ENCODE data around the gene SOX3.

SOX3 gene

DNA sequence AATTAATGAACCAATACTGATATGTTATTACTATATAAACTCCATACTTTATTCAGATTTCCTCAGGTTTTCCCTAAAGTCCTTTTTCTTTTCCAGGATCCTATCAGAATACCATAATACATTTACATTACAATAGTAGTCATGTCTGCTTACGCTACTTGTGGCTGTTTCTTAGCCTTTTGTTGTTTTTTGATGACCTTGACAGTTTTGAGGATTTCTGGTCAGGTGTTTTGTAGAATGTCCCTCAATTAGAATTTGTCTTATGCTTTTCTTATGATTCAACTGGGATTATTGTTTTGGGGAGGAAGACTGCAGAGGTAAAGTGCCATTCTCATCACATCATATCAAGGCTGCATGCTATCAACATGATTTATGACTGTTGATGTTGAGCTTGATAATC is 9.1 kb downstream of the SOX3 start:
- no peak for DNase-seq (ENCODE audit: low read depth in 2 of 2)

DNA sequence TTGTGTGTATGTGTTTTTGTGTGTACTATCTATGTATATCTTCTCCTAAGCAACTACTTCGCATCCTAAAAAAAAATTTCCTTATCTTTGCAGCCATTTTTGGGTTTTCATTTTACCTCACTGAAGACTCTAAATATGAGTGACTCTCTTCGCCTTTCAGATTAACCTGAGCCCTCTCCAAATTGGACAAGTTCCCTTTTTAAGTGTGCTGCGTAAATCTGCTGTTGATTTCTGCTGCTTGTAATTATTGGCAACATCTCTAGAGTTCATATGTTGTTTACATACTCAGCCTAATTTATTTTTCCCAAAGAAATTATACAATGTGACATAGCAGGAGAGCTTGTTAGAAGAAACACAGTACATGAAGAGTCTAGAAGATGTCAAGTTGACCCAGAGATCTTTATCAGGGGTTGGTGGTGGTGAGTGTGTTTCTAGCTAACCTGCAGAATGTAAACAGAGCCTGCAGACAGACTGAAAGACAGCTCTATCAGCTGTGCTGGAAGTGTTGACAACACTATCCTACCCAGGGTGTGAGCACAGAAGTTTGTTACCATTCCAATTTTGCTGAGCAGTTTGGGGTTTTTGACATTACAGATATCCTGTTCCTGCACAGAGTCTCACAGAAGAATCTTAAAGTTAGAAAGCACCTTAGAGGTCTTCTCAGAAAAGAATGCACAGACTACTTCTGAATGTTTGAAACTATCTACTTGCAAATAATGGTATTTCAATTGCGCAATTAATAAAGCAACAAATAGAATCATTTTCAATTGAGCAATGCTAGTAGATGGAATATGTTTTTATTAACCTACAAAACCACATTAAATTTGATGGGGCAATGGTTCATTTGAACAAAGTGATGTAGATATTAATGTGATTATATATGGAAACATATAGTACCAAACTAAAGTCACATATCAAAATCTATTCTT is 12.5 kb downstream of the SOX3 start:
- no peak for DNase-seq (ENCODE audit: low read depth in 2 of 2)

DNA sequence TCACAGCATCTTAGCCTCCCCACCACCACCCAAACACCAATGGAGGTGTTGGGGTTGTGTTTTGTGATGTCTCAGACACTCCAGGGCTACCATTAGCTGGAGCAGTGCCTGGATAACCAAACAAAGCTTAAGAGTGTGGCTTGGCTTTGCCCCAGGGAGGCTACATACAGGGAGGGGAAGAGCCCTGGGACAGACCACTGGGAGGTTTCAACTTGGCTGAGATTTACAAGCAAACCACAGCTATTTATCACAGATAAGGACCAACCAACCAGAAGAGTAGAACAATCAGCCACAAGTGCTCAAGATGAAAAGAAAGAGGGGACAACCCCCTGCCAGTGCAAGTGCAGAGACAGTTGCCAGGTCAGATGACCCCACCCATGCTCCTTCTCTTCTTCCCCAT is 24.1 kb downstream of the SOX3 start:
- no peak for DNase-seq (ENCODE audit: low read depth in 2 of 2)

DNA sequence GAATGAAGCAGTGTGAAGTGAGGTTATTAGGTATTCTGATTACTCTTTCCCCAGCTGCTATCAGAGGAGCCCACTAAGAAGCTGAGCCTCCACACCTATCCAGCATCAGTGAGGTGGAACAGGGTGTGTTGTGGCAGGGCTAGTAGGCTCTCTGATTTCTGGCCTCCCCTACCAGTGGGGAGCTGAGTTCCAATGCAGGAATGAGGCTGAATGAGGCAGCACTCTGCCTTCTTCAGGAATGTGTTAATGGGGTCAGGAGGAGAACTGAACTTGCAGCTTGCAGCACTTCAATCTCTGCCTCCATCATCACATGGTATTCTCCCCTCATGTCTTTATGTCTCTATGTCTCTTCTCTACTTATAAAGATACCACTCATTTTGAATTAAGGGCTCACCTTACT is 26.9 kb downstream of the SOX3 start:
- DNase-seq (ENCODE audit: low read depth in 2 of 2), result no peak

DNA sequence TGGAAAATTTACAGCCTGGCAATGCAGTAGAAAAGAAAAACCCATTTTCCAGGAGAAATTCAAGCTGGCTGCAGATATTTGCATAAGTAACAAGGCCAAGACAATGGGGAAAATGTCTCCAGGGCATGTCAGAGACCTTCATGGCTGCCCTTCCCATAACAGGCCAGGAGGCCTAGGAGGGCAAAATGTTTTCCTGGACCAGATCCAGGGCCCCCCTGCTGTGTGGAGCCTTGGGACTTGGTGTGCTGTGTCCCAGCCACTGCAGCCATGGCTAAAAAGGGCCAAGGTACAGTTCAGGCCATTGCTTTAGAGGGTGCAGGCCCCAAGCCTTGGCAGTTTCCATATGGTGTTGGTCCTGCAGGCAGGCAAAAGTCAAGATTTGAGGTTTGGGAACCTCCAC is 29.8 kb downstream of the SOX3 start:
- DNase-seq (ENCODE audit: low read depth in 2 of 2), result no peak

DNA sequence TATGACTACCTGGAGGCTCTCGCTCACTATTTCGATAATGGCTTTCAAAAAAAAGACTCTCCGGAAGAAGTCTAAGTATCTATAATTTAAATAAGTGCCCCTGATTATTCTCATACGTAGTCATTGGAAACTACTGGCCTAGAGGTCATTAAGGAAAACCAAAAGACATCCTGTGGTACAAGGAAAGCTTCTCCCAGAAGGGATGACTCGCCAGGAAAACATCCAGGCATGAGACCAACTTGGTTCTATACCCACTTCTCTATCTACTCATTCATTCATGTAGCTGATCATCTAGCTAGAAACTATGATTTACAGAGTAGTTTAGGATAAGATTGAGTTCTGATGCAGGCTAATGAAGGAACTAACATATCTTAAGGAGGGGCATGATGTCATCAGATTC is 37.7 kb downstream of the SOX3 start:
- DNase-seq (ENCODE audit: low read depth in 2 of 2), result no peak

All from fibroblast of skin of left quadriceps (primary cell).